A549 treated with AZD9567 at 1 μM for 4 hours (cell line): ENCODE data around the gene DYTN. TPM values are rescaled to one million over a fixed set of nuclear protein-coding genes. Genes with fewer than 3 reads are reported as not detected.

Source experiments
- total RNA-seq: library from RNA; stranded (reverse); fragments of 200-300 nt; extraction: Qiagen RNA extraction; gene quantifications from 5 replicates; pipeline ENCODE4 v1.2.3, GENCODE V29; 2022; ENCODE audit not compliant: insufficient read depth

The DYTN gene, protein sequence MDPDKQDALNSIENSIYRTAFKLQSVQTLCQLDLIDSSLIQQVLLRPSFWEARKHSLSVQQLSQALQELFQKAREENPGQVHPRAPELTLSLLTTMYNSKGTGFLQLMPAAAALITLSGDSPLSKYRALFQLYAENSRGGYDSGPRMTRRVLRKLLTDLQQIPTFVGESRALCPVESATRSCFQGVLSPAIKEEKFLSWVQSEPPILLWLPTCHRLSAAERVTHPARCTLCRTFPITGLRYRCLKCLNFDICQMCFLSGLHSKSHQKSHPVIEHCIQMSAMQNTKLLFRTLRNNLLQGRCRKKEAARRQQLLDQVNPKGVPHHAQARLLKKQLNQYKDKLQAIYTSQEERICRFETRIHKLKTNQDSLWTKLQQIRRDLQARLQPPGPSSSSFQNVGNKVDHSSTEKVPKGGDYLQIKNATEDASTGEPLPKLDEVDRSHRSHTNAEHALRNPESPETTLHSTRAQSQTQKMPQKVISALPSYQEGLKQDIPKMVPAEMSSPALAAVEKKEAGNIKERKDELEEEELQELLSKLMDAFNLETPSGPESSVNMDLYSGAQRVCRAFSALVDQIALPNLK
- 0.12 TPM in 1 of 5 replicates, not detected in the others for total RNA-seq

DNA sequence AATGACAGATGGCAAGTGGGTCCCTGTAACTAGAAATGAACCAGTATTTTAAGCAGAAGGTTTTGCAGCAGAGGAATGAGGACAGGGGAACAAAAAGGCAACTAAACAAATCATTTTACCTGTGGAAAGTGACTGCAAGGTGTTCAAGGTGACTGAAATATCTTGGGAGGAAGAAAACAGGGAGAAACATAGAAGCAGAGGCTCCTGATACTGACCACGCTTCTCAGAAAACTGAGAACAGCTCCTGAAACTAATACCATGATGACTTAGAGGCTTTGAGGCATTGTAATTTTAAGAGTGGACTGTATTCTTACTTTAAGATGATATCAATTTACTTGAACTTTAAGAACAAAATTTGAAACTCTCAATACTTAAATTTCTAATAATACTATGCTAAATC is at the start of gene DYTN:
Gene DYTN, minus strand, starts transcription at position 101 of the 400 bp plus-strand sequence. CDS start 117 bp downstream, outside the sequence.

DNA sequence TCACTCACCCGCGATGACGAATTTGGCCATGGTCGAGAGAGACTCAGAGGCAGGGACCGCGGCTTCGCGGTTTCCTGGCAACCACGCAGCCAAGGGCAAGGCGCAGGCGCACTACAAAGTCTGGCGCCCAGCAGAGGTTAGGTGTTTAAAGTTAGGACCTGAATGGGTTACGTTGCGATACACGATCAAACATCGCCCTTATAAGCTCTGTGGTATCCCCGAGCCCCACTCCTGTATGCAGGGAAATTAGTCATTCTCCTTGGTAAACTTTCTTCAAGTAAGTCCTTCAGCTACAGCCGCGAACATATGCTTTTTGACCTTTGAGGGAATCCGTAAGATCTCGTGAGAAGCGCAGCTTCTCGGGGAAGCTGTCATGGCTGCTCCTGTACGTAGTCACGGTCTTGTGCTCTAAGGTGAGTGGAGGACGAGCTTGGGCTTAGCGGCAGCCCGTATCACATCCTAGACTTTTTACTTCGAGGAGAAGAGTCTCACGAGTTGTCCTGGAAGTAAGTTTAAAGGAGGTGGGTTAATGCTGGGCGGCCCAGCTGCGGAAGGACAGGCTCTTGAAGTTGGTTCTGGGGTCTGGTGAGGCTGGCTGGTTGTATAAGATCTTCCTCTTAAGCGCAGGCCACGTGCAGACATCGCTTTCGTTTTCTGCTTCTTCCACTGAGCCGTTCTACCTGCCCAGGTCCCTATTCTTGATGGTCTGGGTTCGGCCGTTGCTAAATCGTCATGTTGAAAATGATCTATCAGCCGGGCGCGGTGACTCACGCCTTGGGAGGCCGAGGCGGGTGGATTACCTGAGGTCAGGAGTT is 47.3 kb upstream of the DYTN start, which contains the start of the genes FASTKD2 and MDH1B:
Gene FASTKD2, plus strand, starts transcription at position 365 of the 815 bp plus-strand sequence. CDS start 1,088 bp downstream, outside the sequence.
Gene MDH1B, minus strand, starts transcription at position 87 of the 815 bp plus-strand sequence. Its CDS starts 57 bp downstream, at position 30.

GRCh38 chr2:206642075-206643025 is 75.8 kb downstream of the DYTN start, which contains the start of gene FAM237A:
TSS of gene FAM237A (plus strand) at chr2:206642487. CDS start at chr2:206644237, 1,750 bp downstream.

Other genes with a start within 250 kb of the DYTN start
- gene FAM237A, start 75.9 kb downstream of the DYTN start, total RNA-seq: not detected in 5 replicates
- 1.4 to 1.7 TPM (median 1.6 TPM) in 4 of 5 replicates, not detected in the other for gene MDH1B, start 46.9 kb upstream of the DYTN start, total RNA-seq
- 29.6 to 34.2 TPM (median 32.7 TPM) in 5 replicates for gene FASTKD2, start 47.2 kb upstream of the DYTN start, total RNA-seq
- 0.07 to 0.13 TPM (median 0.08 TPM) in 4 of 5 replicates, not detected in the other for gene CPO, start 221.1 kb upstream of the DYTN start, total RNA-seq